Germinal center (tissue), 1 donor: ENCODE data around the gene ANTKMT.

Source experiments
- DNase-seq: peaks from one replicate; pipeline ENCODE4 v3.0.0; 2012; ENCODE audit warnings: mixed read lengths, low spot score

ANTKMT gene

DNA sequence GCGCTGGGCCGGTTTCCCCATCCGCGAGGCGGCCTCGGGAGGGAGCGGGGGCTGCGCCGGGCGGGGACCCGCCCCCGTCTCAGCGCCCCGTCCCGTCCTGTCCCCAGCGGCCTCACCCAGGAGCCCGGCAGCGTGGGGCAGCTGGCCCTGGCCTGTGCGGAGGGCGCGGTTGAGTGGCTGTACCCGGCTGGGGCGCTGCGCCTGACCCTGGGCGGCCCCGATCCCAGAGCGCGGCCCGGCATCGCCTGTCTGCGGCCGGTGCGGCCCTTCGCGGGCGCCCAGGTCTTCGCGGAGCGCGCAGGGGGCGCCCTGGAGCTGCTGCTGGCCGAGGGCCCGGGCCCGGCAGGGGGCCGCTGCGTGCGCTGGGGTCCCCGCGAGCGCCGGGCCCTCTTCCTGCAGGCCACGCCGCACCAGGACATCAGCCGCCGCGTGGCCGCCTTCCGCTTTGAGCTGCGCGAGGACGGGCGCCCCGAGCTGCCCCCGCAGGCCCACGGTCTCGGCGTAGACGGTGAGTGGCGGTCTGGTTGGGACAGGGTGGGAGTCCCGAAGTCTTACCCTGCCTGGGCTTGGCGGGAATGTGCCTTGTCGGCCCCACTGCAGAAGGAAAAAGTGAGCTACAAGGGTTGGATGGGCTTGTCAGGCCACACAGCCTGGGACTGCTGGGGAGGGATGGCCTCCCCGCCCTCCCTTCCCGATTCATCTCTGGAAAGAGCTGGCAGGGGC, 5.3 kb upstream of the ANTKMT start:
- no peak for DNase-seq

DNA sequence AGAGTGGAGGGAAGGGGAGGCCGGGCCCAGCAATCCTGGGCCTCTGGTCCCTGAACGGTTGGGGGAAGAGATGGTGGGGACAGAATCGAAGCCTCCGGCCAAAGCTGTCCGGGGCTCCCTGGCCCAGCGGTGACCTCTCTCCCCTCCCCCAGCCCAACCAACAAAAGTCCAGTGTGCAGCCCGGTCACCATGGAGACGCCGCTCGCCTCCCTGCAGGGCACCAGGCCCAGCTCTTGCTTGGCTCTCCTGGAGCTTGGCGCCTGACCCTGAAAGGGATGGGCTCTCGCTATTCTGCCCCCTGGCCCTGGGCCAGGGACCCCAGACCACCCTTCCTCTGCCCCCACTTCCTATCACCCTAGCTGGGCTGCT, 4.8 kb upstream of the ANTKMT start:
- DNase-seq = no peak

DNA sequence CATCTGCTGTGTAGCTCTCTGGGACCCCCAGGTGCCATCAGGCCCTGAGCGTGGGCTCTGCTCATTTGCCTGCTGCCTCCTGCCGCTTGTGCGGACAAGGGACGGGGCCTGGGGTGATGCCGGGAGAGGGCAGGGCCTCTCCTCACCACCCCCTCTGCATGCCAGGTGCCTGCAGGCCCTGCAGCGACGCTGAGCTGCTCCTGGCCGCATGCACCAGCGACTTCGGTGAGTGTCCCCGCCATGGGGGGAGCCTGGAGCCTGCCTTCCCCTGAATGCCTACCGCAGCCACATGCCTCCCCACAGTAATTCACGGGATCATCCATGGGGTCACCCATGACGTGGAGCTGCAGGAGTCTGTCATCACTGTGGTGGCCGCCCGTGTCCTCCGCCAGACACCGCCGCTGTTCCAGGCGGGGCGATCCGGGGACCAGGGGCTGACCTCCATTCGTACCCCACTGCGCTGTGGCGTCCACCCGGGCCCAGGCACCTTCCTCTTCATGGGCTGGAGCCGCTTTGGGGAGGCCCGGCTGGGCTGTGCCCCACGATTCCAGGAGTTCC, 4.1 kb upstream of the ANTKMT start:
- no peak for DNase-seq

DNA sequence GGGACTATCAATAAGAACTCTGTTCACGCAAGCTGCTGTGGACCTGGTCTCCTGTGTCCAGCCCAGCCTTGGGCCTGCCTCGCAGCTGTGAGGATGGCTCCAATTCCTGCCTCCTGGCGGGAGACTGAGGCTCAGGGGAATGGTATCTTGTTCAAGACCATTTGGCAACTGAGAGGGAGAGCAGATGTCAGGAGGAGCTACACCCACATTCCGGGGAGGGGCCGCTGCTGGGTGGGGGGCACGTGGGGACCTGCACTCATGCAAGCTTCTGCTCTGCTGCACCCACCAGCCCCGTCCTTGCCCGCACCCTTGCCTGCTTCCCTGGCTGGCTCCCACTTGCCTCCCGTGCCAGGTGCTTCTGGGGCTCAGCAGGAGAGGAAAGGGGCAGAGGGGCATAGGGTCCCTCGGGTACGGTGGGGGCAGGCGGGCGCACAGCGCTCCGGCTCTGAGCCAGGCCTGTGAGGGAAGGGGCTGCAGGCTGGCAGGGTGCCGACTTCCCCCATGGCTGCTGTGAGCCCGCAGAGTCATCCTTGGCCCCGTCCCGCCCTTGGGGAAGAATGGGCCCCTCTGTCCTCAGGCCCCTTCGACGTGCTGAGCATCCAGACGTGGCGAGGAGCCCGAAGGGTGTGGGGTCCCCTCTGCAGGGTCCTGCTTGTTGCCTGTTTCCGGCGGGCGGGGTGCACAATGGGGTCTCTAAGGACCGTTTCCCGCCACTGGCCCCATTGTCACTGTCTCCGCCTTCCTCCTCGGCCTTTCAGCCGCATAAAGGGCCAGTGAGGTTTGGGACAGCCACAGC, 3.3 kb upstream of the ANTKMT start:
- no peak for DNase-seq

DNA sequence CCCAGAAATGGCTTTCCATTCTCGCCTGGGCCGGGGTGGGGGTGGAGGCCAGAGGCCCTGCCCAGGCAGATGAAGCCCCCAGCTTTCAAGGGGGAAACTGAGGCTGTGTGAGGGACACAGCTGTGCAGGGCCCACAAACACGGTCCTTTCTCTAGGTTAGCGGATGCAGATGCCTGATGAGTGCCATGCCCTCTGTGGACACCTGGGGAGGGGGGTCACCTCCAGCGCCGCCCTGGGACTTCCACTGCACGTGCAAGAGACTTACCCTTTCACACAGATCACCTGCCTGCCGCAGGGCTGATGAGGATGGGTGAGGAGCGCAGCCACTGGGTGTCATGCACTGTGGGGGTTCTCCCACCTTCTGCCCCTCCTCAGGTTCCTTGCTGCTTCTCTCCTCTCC, 2.6 kb upstream of the ANTKMT start:
- no peak for DNase-seq

DNA sequence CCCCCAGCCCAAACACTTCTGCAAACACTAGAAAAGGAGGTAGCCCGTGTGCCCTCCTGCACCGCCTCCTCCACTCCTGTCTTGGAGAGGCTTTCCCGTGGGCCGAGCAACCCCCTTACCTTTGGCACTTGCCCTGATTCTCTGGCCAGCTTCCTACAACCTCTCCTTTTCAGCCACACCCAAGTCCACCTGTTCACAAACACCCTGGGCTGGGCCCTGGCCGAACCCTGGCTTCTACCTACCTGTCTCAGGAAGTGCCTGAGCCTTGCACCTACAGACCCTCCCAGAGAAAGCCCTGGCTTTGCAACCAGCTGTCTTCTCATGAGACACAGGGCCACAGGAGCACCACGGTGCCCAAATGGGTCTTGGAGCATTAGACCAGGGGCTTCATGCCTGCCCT, 2.0 kb upstream of the ANTKMT start:
- DNase-seq = no peak

DNA sequence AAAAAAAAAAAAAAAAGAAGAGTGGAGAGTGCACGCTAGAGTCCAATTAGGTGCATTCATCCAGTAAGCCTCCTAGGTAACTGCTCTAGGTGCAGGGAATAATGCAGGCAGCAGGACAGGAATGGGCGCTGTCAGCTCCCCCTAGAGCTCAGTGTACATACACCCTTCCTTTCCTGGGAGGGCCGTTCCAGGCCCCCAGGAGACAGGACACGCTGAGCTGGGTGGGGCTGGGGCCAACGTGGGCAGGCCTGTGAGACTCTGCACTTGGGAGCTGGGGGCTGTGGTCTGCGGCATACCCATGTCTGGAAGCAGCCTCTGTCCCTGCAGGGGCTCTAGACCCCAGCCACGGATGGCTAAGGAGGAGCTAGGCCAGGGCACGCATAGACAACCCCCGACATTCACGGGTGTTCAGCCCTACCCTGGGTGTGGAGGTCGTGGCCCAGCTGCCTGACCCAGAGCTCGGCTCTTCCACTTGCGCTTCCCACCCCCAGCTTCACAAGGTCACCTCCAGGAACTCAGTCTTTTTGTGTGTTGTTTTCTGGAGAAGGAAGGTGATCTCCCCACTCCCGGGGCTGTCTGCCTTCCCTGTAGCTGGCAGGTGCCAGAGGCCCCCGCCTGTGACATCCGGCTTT, 1.0 kb upstream of the ANTKMT start:
- DNase-seq = no peak

DNA sequence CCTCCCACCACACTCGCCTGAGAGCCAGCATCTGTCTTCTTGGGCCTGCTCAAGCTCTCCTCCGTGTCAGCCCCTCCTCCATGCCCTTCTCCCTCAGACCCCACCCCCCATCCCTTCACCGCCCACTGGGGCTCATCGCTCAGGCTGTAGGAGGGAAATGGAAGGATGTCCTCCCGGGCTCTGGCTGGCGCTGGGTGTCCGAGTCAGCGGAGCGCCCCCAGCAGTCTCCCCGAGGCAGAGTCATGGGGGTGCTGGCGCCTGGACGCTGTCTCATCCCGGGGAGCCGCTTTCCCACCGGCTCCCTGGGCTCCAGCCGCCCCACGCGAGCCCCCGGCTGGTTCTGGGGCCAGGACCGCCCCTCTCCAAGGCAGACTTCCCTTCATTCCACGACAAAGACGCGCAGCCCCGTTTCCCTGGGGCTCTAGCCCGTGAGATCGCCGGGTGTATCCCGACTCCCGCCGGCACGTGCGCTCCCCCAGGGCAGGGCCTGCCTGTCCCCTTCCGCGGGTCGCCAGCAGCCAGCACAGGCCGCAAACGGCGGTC, 428 bp upstream of the ANTKMT start:
- peak; percentile 57 for DNase-seq

DNA sequence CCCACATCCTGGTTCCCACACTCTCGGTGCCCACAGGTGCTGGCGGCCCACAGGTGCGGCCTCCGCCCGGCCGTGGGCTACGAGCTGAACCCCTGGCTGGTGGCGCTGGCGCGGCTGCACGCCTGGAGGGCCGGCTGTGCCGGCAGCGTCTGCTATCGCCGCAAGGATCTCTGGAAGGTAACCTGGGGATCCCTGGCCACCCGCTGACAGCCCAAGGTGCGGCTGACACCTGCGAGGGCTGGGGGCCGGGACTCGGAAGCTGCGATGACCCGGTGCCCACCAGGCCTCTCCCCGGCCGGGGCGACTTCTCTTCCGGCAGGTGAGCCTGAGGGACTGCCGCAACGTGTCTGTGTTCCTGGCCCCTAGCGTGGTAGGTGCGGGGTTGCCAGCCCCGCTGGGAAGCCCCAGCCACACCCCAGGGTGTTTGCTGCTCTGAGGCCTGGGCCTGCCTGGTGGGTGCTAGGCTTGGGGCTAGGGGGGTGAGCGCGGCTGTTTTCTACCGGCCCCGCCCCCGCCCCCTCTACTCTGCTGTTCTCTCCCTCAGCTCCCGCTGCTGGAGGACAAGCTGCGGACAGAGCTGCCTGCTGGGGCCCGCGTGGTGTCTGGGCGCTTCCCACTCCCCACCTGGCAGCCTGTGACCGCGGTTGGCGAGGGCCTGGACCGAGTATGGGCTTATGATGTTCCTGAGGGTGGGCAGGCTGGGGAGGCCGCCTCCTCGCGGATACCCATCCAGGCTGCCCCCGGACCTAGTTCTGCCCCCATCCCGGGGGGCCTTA, 1.0 kb downstream of the ANTKMT start:
- no peak for DNase-seq

DNA sequence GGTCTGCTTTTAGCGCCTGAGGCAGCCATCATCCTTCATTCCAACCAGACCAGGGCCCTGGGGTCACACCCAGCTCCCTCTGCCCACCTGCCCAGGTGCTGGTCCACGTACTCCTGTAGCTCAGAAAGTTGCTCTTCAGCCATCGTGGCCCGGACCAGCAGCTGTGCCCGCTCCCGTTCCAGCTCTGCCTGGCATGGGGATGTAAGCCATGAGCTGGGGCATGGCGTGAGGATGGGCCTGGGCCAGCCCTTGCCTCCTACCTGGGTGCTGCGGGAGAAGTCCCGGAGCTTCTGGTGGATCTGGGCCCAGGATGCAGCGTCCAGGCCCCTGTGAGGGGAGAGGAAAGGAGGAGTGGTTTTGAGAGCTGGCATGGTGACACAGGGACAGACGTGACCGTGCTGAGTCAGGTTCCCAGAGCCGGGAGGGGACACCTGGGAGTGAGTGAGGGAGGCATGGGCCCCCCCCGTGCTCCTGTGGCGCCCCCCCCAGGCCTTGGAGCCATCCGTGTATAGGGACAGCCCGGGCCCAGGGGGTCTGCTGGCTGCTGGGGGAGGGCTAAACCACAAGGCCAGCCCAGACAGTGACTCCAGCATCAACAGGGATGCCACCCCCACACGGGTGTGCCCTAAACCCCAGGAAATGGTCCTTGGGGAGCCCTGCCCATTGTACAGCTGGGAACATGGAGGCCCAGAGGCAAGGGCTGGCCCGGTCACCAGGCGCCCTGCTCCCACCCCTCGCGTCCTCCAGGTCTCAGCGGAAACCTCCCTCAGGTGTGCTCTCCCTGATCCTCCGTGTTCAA, 2.1 kb downstream of the ANTKMT start:
- no peak for DNase-seq

DNA sequence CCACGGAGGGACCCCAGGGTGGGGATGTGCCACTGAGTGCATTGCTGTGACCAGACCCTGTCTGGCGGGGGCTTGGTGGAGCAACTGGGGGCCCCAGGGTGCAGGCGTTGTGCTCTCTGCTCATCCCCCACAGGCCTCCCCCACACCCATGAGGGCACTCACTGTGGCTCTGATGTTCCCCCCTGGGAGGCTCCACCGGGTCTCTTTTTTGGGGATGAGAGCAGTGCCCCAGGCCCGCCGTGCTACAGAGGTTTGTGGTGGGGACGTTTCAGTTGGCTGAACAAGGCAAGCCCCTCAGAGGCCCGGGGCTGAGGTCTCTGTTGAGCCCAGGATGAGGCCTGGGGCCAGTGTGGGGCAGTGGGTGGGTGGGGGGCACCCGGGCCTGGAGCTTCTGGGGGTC, 2.7 kb downstream of the ANTKMT start:
- no peak for DNase-seq

DNA sequence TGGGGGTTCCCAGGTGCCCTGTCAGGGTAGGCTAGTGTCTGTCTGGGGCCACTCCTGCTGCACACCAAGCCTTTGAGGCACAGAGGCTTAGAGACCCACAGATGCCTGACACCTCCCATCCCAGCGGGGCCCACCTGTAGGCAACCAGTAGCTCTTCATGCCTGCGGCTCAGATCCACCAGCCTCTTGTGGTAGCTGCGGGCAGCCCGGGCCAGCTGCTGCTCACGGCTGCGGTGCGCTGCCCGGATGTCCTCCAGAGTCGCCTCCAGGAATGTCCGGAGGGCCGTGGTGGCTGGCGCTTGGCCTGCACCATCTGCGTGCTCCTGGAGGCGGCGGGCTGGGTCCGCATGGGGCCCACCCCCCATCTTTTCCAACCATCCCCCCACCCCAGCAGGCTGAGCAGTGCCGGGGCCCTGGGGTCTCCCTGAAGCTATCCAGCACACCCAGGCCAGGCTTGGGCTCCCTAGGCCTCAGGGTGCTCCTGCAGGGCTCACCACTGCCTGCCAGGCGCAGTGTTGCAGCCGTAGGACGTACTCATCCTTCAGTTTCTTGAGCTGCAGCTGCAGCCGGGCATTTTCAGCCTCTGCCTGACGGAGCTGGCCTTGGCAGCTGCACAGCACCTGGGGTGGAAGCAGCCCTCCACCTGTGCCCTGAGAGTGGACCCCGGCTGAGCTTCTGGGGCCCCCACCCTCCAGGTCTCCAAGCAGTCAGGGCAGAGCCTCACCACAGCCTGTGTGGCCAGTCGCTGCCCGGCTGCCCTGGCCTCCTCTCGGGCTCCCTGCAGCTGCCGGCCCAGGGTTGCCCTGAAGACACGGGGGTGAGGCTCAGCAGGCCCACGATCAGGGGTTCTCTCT, 3.5 kb downstream of the ANTKMT start:
- DNase-seq = no peak

DNA sequence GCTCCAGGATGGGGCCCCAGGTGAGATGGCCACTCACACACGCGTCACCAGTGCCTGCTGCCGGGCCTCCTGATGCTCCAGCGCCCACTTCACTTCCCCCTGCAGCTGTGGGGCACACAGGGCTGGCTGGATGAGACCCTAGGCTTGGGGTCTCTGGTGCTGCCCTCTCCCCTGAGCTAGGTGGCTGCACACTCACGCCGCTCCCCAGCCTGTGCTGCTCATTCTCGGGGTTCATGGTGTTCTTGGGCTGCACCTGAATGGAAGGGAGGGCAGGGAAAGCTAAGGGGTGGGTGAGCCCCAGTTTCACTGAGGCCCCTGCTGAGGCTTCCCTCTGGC, 4.1 kb downstream of the ANTKMT start:
- no peak for DNase-seq

DNA sequence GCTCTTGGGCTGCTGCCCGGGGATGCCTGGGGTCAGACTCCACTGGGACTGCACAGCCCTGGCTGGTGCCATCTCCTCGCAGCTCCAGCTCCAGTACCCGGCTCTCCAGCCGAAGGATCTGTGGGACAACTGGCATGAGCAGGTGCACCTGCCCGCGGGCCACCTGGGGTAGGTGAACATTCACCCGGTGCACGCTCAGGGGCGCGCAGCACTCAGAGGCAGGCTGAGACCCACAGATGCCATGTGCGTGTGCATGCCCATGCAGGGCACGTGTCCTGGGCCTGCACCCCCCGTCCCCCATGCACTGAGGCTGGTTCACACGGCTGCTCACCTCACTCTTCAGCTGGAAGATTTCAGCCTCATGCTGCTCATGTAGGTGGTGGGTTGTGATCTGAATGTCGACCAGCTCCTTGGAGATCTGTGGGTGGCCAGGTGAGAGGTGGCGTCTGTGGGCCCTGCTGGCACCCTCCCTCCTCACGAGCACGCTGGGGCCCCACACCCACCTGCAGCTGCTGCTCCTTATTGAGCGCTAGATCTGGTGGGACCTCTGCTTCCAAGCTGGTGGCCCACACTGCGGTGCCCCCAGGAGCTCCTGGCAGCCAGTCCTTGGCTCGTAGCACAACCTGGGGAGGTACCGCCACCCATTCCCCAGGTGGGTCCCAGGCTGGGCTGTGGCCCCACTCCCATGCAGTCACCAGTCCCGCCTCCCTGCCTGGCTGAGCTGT, 4.7 kb downstream of the ANTKMT start:
- no peak for DNase-seq

DNA sequence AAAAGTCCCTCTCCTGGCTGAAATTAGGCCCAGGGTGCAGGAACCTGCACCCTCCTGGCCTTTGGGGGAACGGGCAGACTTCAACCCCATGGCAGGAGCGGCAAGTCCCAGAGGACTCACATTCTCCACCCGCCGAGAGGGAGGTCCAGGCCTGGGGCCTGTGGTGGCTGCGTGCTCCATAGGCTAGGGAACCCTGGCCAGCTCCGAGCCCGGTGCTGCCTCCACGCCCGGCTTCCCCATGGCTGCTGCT, 5.2 kb downstream of the ANTKMT start:
- no peak for DNase-seq

DNA sequence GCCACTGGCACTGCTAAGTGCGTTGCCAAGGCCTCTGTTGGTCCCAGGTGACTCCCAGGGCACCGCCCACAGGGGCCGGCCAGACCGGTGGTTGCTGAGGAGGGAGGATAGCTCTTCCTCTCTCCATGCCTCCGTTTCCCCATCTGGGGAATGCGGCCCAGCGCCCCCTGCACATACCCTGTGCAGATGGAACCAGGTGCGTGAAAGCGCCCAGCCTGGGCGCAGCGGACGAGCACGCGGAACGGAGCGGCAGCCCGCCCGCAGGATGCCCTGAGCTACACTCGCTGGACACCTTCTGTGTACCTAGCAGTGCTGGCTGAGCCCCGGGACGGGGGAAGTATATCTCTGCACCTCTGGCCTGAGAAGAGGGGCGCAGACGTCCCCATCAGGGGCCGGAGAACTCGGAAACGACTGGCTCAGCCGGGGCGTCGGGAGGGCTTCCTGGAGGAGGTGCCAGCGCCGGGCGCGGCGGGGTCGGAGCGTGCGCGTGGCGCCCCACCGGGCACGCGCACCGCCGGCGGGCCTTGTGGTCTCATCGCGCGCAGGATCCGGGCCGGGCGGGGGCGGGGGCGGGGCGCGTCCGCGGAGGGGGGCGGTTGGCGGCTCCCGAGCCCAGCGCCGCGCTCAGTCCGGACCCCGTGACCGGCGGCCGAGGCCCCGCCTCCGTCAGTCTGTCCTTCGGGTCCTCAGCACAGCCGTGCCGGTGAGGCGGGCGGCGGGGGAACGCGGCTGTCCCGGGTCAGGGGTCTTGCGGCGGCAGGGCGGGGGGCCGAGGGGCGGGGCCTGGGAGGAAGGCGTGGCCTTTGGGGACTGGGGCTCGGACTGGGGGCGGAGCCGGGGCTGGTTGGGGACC, 5.7 kb downstream of the ANTKMT start, which contains the start of the genes CCDC78 and HAGHL:
TSS of gene CCDC78 (minus strand) at position 6 of the 853 bp plus-strand sequence. CDS start 76 bp downstream, outside the sequence.
TSS of gene HAGHL (plus strand) at position 669 of the 853 bp plus-strand sequence. CDS start 404 bp downstream, outside the sequence.
- DNase-seq = peak; percentile 78

DNA sequence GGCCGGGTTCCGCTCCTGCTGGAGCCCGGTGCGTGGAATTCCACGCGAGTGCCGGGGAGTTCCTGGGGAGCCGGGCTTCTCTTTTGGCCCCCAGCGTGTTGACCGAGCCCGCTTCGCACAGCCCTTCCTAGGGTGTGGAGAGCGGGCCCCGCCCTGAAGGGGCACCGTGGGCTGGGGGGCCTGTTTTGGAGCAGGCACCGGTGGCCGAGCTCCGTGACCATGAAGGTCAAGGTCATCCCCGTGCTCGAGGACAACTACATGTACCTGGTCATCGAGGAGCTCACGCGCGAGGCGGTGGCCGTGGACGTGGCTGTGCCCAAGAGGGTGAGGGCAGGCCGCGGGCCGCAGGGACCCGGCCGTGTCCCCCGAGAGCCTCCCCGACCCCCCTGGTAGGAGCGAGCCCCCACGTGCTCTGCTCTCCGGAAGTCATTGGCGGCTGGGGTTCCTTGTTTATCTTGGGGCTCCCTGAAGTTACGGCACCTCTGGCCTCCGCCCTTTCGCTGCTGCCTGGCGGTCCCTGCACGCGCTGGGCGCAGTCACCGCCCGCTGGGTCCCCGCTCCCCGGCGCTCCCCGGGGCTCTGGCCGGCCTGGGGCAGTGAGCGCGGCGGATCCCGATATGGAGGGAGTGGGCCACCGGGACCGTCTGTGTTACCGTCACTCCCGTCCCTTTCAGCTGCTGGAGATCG, 6.5 kb downstream of the ANTKMT start:
- peak; percentile 52 for DNase-seq
